ENCODE data around the gene BHMT. TPM values are rescaled to one million over a fixed set of nuclear protein-coding genes. Genes with fewer than 3 reads are reported as not detected.

The BHMT gene
- total and polyA plus RNA-seq, 9 of the 15 experiments (the other 6 are each of a cell fraction or from before 2014, with no cell fraction given) = not detected

- Histone ChIP-seq H3K9me1 (ENCODE audit: control insufficient read depth, insufficient read depth, low read length) (no peaks in the 10 kb centered on the region), H3K27ac (ENCODE audit: extremely low read depth, low read depth, low read length) (no peak overlapping the region), H3K9ac (ENCODE audit: insufficient read depth in 1 of 2, low read depth in 2 of 2, low read length in 2 of 2) (no peak overlapping the region), H3K4me1 (replicated peaks in 1 of 2; ENCODE audit: control insufficient read depth in 2 of 2, insufficient read depth in 2 of 2, low read length in 2 of 2) (peaks cover 0 to 7% of the 10 kb centered on the region in 2 experiments; a peak in 2 of 5 replicates), H3K79me2 (ENCODE audit: control insufficient read depth, insufficient read depth, low read length) (no peaks in the 10 kb centered on the region), H3K4me3 (no peak overlapping the region), H3K4me2 (ENCODE audit: insufficient read depth, low read length) (no peak overlapping the region), H2AFZ (ENCODE audit: low read depth, low read length) (no peak overlapping the region), H3K36me3 (ENCODE audit: control insufficient read depth, insufficient read depth, low read length) (no peaks in the 10 kb centered on the region), H4K20me1 (replicated peaks; ENCODE audit: control insufficient read depth, insufficient read depth, low read length) (no peaks in the 10 kb centered on the region), H3K9me3 (replicated peaks; ENCODE audit: control insufficient read depth, insufficient read depth, low read depth, low read length) (no peaks in the 10 kb centered on the region), H3K27me3 (ENCODE audit: control insufficient read depth in 2 of 2, insufficient read depth in 2 of 2, low read length in 2 of 2) (peaks cover 0 to 12% of the 10 kb centered on the region in 2 experiments; a peak in 1 of 5 replicates)
- no TSS peak for BruUV-seq (replicated peaks)
- no peak for TF ChIP-seq TFAM (CRISPR knock-in tag; conservative IDR thresholded peaks at IDR 0.05)
- no peak for TF ChIP-seq LARP7 (IDR thresholded peaks at IDR 0.05)
- TF ChIP-seq GABPB2 (CRISPR knock-in tag; conservative IDR thresholded peaks at IDR 0.05) = no peak
- no peak for TF ChIP-seq ILK (tag; IDR thresholded peaks at IDR 0.05; ENCODE audit: borderline replicate concordance, low read depth)
- no peak for TF ChIP-seq HDGF (IDR thresholded peaks at IDR 0.05)
- TF ChIP-seq MECOM (CRISPR knock-in tag; IDR thresholded peaks at IDR 0.05) = no peak
- no peak for TF ChIP-seq THRB (CRISPR knock-in tag; conservative IDR thresholded peaks at IDR 0.05)
- no peak for TF ChIP-seq RAD21 (CRISPR knock-in tag; conservative IDR thresholded peaks at IDR 0.05 in 1 of 2, IDR thresholded peaks at IDR 0.05 in 1 of 2)
- TF ChIP-seq ZNF395 (CRISPR knock-in tag; IDR thresholded peaks at IDR 0.05) = no peak
- TF ChIP-seq KLF6 (CRISPR knock-in tag; IDR thresholded peaks at IDR 0.05; ENCODE audit: borderline replicate concordance) = no peak
- no peak for TF ChIP-seq SIRT6 (IDR thresholded peaks at IDR 0.05; ENCODE audit: low read depth, low read length)
- TF ChIP-seq MTA1 (IDR thresholded peaks at IDR 0.05; ENCODE audit: borderline replicate concordance) = no peak
- no peak for TF ChIP-seq TFAP4 (CRISPR knock-in tag; IDR thresholded peaks at IDR 0.05; ENCODE audit: borderline replicate concordance)
- TF ChIP-seq CBX2 (IDR thresholded peaks at IDR 0.05; ENCODE audit: insufficient read depth, low read length, poor library complexity, severe bottlenecking) = no peak
- FAIRE-seq = no peak
- 2% methylated on average over 6 of the region's 6 CpGs for WGBS (ENCODE audit: insufficient coverage, low coverage, missing lambda C conversion rate)
- no peak for ATAC-seq
- POLR2A ChIA-PET = interaction anchor here (1.2 kb wide), 1 partner anchor 27 kb away, joined by 3 read pairs; no protein-coding TSS in a partner anchor
- DNase-seq (ENCODE audit: extremely low read depth in 1 of 4, low spot score in 3 of 4) = no peak
- CTCF ChIA-PET (ENCODE audit: low intra/inter-chr PET ratio) = no interaction called here
- in situ Hi-C loops (cut with MboI) (no loop called here), intact Hi-C loops (cut with micrococcal nuclease) (no loop called here)
These were observed 37.0 kb upstream of the BHMT start for GRCh38 chr5:79074641-79075040.
